Spinal cord (tissue), 10 donors: ENCODE measurements around the gene ZCWPW1. TPM values are rescaled to one million over a fixed set of nuclear protein-coding genes. Genes with fewer than 3 reads are reported as not detected.
"Not testable (repeated sequence)": the region's sequence is repeated elsewhere in the genome, so short reads cannot be mapped to it uniquely, and the experiment has no call there.

Source experiments
- DNase-seq, 6 donors: peaks; one replicate each; pipeline versions ENCODE4 v3.0.0 to v3.0.0-alpha.2; 2013 to 2015; ENCODE audit warnings: low spot score in 6 of 6, low read depth in 4 of 6
- H3K27ac ChIP-seq: one replicate; pipeline ENCODE4 v1.5.1; 2013; ENCODE audit warnings: low read depth, low read length, control low read depth
- H3K27me3 ChIP-seq: one replicate; pipeline ENCODE4 v1.6.1; 2013; ENCODE audit warnings: low read length; ENCODE audit not compliant: control insufficient read depth, insufficient read depth
- H3K36me3 ChIP-seq: one replicate; pipeline ENCODE4 v1.6.1; 2013; ENCODE audit warnings: low read length; ENCODE audit not compliant: control insufficient read depth, insufficient read depth
- H3K4me1 ChIP-seq: one replicate; pipeline ENCODE4 v1.6.1; 2013; ENCODE audit warnings: low read length; ENCODE audit not compliant: control insufficient read depth, insufficient read depth
- H3K4me3 ChIP-seq: one replicate; pipeline ENCODE4 v1.5.1; 2013; ENCODE audit warnings: low read depth, low read length, control low read depth
- H3K9me3 ChIP-seq: one replicate; pipeline ENCODE4 v1.6.1; 2013; ENCODE audit warnings: low read length; ENCODE audit not compliant: control insufficient read depth, insufficient read depth
- WGBS: methylation state at CpG from one replicate; pipeline ENCODE4 v1.1.5; 2013; ENCODE audit warnings: missing lambda C conversion rate; ENCODE audit not compliant: insufficient coverage; 5-methylcytosine and 5-hydroxymethylcytosine counted together
- polyA plus RNA-seq, 2 donors: library from polyadenylated mRNA; unstranded; fragments of 120-200 nt; gene quantifications; one replicate each; pipeline ENCODE4 v1.2.1, GENCODE V29; 2013; ENCODE audit not compliant: insufficient read length in 2 of 2
- total RNA-seq, 2 donors: library from RNA; depleted of rRNA in 1 of 2; stranded (reverse); fragments of 120-200 nt in 1 of 2; fragments of >200 nt in 1 of 2; gene quantifications; one replicate each; pipeline versions ENCODE4 v1.2.3 to v1.2.4, GENCODE V29; 2013 to 2014
- donor health status: healthy.

The ZCWPW1 gene
- total and polyA plus RNA-seq, 4 donors = 5.1 to 8.0 (median 7.1) TPM

DNA sequence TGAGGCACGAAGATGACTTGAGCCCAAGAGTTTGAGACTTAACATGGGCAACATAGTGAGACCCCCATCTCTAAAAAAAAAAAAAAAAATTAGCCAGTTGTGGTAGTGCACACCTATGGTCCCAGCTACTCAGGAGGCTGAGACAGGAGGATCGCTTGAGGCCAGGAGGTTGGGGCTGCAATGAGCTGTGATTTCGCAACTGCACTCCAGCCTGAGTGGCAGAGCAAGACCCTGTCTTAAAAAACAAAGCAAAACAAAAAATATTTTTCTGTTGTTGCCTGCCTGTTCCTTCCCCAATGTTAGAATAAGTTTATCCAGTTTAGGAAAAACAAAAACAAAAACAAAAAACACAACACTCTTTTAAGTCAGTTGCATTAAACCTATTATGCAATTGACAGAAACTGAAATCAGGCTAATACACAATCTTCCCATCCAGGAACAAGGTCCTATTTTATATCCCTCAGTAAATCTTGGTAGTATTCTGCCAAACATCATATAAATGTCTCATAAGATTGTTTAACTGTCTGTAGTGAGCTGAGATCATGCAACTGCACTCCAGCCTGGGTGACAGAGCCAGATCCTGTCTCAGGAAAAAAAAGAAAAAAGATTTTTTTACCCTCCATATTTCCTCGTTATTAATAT lies 50.3 kb downstream of the ZCWPW1 start:
- no peaks in the 10 kb centered on the region for H3K4me1 ChIP-seq
- H3K9me3 ChIP-seq = no peaks in the 10 kb centered on the region
- WGBS = 50% methylated on average over 1 of the region's 4 CpGs
- no peaks in the 10 kb centered on the region for H3K27me3 ChIP-seq
- H3K4me3 ChIP-seq = no peak overlapping the region
- DNase-seq = no peak
- no peak overlapping the region for H3K27ac ChIP-seq
- H3K36me3 ChIP-seq = peaks cover 7% of the 10 kb centered on the region

GRCh38 chr7:100376066-100376465 lies 52.4 kb downstream of the ZCWPW1 start:
- peaks cover 10% of the 10 kb centered on the region for H3K4me1 ChIP-seq
- DNase-seq = no peak
- no peak overlapping the region for H3K4me3 ChIP-seq
- H3K36me3 ChIP-seq = peaks cover 14% of the 10 kb centered on the region
- H3K27ac ChIP-seq = no peak overlapping the region
- WGBS = 80% methylated on average over 2 of the region's 3 CpGs
- H3K27me3 ChIP-seq = no peaks in the 10 kb centered on the region
- no peaks in the 10 kb centered on the region for H3K9me3 ChIP-seq

- no peak overlapping the region for H3K27ac ChIP-seq
- H3K36me3 ChIP-seq = peaks cover 14% of the 10 kb centered on the region
- H3K9me3 ChIP-seq = no peaks in the 10 kb centered on the region
- H3K4me3 ChIP-seq = no peak overlapping the region
- 80% methylated on average over 5 of the region's 5 CpGs for WGBS
- no peak for DNase-seq
- H3K27me3 ChIP-seq = no peaks in the 10 kb centered on the region
- H3K4me1 ChIP-seq = peaks cover 10% of the 10 kb centered on the region
Measured at GRCh38 chr7:100374601-100375000, 53.9 kb downstream of the ZCWPW1 start.

GRCh38 chr7:100373870-100374598 lies 54.5 kb downstream of the ZCWPW1 start:
- not testable (repeated sequence) for DNase-seq, H3K27ac ChIP-seq, H3K9me3 ChIP-seq, H3K27me3 ChIP-seq, H3K4me3 ChIP-seq
- peaks cover 10% of the 10 kb centered on the region for H3K4me1 ChIP-seq
- peaks cover 20% of the 10 kb centered on the region for H3K36me3 ChIP-seq
- WGBS = 90% methylated on average over 11 of the region's 15 CpGs

- no peaks in the 10 kb centered on the region for H3K9me3 ChIP-seq
- 35% methylated on average over 11 of the region's 12 CpGs for WGBS
- no peaks in the 10 kb centered on the region for H3K27me3 ChIP-seq
- H3K36me3 ChIP-seq = peaks cover 20% of the 10 kb centered on the region
- peaks cover 10% of the 10 kb centered on the region for H3K4me1 ChIP-seq
- no peak for DNase-seq
- H3K4me3 ChIP-seq = no peak within 1 kb of the TSS
- no peak within 1 kb of the TSS for H3K27ac ChIP-seq
Measured at GRCh38 chr7:100373261-100373831, 55.2 kb downstream of the ZCWPW1 start, which contains the start of gene PILRA. PILRA (plus strand) TSS chr7:100373487; CDS start chr7:100373657, 170 bp downstream.

- WGBS = 48% methylated on average over 3 of the region's 6 CpGs
- Histone ChIP-seq H3K27ac (no peak overlapping the region), H3K9me3 (no peaks in the 10 kb centered on the region), H3K27me3 (no peaks in the 10 kb centered on the region), H3K4me3 (no peak overlapping the region), H3K4me1 (peaks cover 10% of the 10 kb centered on the region), H3K36me3 (peaks cover 26% of the 10 kb centered on the region)
- no peak for DNase-seq
Measured at GRCh38 chr7:100372694-100373093, 55.8 kb downstream of the ZCWPW1 start.

GRCh38 chr7:100372256-100372655 lies 56.2 kb downstream of the ZCWPW1 start:
- Histone ChIP-seq H3K27me3 (no peaks in the 10 kb centered on the region), H3K36me3 (peaks cover 28% of the 10 kb centered on the region), H3K27ac (no peak overlapping the region), H3K9me3 (no peaks in the 10 kb centered on the region), H3K4me1 (peaks cover 10% of the 10 kb centered on the region), H3K4me3 (no peak overlapping the region)
- WGBS = 73% methylated on average over 4 of the region's 8 CpGs
- no peak for DNase-seq

DNA sequence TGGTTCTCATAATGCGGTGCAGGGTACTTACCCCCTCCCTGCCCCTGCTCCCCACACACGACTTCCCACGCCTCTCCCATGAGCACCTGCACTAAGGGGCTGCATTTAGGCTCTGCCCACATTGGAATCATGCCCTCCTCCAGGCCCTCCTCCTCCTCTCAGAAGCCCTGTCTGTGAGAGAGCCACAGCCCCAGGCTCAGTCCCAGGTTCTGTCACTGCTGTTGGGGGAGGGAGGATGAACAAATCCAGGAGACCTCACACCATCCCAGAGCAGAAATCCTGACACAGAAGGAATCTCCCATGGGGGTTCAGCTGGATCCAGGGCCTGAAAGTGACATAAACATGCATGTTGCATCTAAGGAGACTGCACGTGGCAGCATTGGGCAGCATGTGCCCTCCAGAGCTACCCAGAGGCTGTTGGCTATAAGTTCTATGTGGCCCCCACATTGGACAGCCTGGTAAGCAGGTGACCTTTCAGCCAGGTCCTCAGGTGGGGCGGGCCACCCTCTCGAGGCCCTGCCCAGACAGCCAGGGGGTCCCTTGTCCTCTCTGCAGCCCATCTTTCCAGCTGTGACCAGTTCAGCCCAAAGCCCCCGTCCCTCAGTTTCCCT lies 56.8 kb downstream of the ZCWPW1 start:
- H3K4me1 ChIP-seq = peaks cover 10% of the 10 kb centered on the region
- WGBS = 78% methylated on average over 5 of the region's 7 CpGs
- no peak overlapping the region for H3K27ac ChIP-seq
- DNase-seq = no peak
- no peak overlapping the region for H3K4me3 ChIP-seq
- H3K9me3 ChIP-seq = no peaks in the 10 kb centered on the region
- peaks cover 34% of the 10 kb centered on the region for H3K36me3 ChIP-seq
- H3K27me3 ChIP-seq = no peaks in the 10 kb centered on the region

DNA sequence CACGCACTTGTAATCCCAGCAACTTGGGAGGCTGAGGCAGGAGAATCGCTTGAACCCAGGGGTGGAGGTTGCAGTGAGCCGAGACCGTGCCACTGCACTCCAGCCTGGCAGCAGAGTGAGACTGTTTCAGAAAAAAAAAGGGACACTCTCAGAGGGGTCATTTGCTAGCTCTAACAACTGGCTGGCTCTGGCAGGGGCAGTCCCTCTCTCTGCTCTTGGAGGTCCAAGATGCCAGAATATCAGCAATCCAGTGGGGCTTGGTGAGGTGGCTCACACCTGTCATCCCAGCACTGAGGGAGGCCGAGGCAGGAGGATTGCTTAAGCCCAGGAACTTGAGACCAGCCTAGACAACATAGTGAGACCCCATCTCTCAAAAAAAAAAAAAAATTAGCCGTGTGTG lies 57.8 kb downstream of the ZCWPW1 start:
- Histone ChIP-seq H3K27ac (no peak overlapping the region), H3K4me1 (peaks cover 10% of the 10 kb centered on the region), H3K4me3 (no peak overlapping the region), H3K36me3 (peaks cover 42% of the 10 kb centered on the region), H3K9me3 (no peaks in the 10 kb centered on the region), H3K27me3 (no peaks in the 10 kb centered on the region)
- no peak for DNase-seq
- WGBS = 100% methylated on average over 2 of the region's 6 CpGs
